Immature natural killer cell (primary cell): Measurements from ENCODE around the gene C1GALT1C1. TPM values are rescaled to one million over a fixed set of nuclear protein-coding genes. Genes with fewer than 3 reads are reported as not detected.
"Not testable (repeated sequence)": the region's sequence is repeated elsewhere in the genome, so short reads cannot be mapped to it uniquely, and the experiment has no call there.

ENCODE experiments used
- DNase-seq, 3 donors: peaks; one replicate each; pipeline ENCODE4 v3.0.0; 2022; ENCODE audit warnings: mixed read lengths in 1 of 3
- H3K27ac Mint-ChIP-seq, 6 donors: one replicate each; pipeline ENCODE4 v1.8.0; 2020; ENCODE audit warnings: mixed read lengths in 6 of 6, mild to moderate bottlenecking in 5 of 6, inconsistent platforms in 4 of 6, moderate library complexity in 3 of 6
- H3K27me3 Mint-ChIP-seq, 3 donors: one replicate each; pipeline ENCODE4 v1.8.0; 2020 to 2021; ENCODE audit warnings: low read depth in 3 of 3, mild to moderate bottlenecking in 3 of 3, mixed read lengths in 3 of 3, moderate library complexity in 3 of 3, inconsistent platforms in 1 of 3
- H3K36me3 Mint-ChIP-seq, 3 donors: one replicate each; pipeline ENCODE4 v1.8.0; 2020; ENCODE audit warnings: mixed read lengths in 3 of 3, inconsistent platforms in 2 of 3, mild to moderate bottlenecking in 2 of 3
- H3K4me1 Mint-ChIP-seq, 2 donors: one replicate each; pipeline ENCODE4 v1.8.0; 2020; ENCODE audit warnings: inconsistent platforms in 2 of 2, mild to moderate bottlenecking in 2 of 2, mixed read lengths in 2 of 2, moderate library complexity in 1 of 2
- H3K4me3 Mint-ChIP-seq, 5 donors: one replicate each; pipeline ENCODE4 v1.8.0; 2020; ENCODE audit warnings: mild to moderate bottlenecking in 5 of 5, mixed read lengths in 5 of 5, inconsistent platforms in 3 of 5, moderate library complexity in 3 of 5
- H3K9me3 Mint-ChIP-seq, 6 donors: one replicate each; pipeline ENCODE4 v1.8.0; 2020; ENCODE audit warnings: mild to moderate bottlenecking in 6 of 6, mixed read lengths in 6 of 6, inconsistent platforms in 4 of 6, moderate library complexity in 3 of 6
- polyA plus RNA-seq, 3 donors: library from polyadenylated mRNA; unstranded; fragments of 300-500 nt; fragmentation: Illumina TruSeq; gene quantifications; one replicate each; pipeline ENCODE4 v1.2.3, GENCODE V29; 2021

C1GALT1C1 gene
- polyA plus RNA-seq: 10 to 100 TPM; 25.9 to 56.6 (median 29.2) TPM

DNA sequence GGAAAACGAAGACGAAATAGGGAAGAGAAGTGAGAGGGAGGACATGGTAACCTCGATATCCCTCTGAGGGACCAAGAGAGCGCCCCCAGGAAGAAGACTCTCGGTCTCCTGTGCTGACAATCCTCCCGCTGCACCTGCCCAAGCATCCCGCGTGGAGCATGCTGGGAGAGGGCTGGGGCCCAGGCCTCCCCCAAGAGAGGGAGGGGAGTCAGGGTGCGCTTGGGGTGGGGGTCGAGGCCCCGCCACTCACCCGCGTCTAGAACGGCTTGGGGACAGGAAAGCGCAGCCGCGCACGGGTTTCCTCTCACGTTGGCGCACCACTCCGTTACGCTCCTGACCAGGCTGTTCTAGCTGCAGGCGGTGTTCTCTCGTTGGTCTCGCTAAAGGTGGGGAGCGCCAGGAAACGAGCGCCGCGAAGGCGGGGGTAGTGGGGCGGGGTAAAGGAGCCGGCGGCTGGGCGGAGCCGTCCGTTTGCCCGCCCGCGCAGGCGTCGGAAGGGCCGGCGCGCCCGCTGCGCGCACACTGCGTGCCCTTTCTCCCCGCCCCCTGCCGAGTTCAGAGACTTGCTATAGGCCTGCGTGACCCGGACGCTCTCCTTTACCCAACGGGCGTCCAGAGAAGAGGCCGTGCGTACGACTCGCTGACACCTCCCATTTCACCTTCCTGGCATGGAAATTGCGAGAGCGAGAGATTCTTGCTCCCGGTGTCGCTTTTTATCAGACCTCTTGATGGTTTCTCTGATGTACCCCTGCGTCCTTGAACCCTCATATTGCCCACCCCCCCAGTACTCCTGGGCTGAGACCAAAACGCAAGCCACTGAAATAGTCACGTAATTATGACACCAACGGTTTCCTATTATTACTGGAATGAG is at the start of gene C1GALT1C1:
C1GALT1C1 (minus strand) TSS at position 388 of the 871 bp plus-strand sequence. CDS start 2,888 bp downstream, outside the sequence.
- Mint-ChIP-seq H3K36me3 (no peaks in the 10 kb centered on the region), H3K4me1 (peaks cover 8 to 10% of the 10 kb centered on the region in 2 donors), H3K4me3 (peak within 1 kb of the TSS; percentile 91 to 97 (median 95)), H3K27me3 (peaks cover 0 to 11% (median 2%) of the 10 kb centered on the region in 3 donors), H3K9me3 (no peaks in the 10 kb centered on the region), H3K27ac (peak within 1 kb of the TSS; percentile 96 to 100 (median 97))
- peak; percentile 89 to 94 (median 93) for DNase-seq

DNA sequence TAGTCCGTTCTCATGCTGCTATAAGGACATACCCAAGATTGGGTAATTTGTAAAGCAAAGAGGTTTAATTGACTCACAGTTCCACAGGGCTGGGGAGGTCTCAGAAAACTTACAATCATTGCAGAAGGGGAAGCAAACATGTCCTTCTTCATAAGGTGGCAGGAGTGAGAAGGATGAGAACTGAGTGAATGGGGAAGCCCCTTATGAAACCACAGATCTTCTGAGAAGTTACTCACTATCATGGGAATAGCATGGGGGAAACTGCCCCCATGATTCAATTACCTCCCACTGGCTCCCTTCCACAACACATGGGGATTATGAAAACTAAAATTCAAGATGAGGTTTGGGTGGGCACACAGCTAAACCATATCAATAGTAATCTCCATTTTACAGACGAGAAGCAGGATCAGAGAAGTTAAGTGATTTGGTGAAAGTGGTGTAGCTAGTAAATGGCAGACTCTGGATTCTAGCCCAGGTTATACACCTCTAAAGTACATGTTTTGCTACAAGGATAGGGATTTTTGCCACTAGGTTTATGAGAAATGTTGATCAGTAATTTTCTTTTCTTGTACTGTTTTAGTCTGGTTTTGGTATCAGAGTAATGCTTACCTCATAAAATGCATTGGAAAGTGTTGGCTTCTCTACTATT is 47.3 kb upstream of the C1GALT1C1 start:
- Mint-ChIP-seq H3K4me1 (peaks cover 2 to 7% of the 10 kb centered on the region in 2 donors), H3K9me3 (no peaks in the 10 kb centered on the region), H3K4me3 (no peak overlapping the region), H3K27me3 (no peaks in the 10 kb centered on the region), H3K27ac (no peak overlapping the region), H3K36me3 (no peaks in the 10 kb centered on the region)
- DNase-seq: no peak

DNA sequence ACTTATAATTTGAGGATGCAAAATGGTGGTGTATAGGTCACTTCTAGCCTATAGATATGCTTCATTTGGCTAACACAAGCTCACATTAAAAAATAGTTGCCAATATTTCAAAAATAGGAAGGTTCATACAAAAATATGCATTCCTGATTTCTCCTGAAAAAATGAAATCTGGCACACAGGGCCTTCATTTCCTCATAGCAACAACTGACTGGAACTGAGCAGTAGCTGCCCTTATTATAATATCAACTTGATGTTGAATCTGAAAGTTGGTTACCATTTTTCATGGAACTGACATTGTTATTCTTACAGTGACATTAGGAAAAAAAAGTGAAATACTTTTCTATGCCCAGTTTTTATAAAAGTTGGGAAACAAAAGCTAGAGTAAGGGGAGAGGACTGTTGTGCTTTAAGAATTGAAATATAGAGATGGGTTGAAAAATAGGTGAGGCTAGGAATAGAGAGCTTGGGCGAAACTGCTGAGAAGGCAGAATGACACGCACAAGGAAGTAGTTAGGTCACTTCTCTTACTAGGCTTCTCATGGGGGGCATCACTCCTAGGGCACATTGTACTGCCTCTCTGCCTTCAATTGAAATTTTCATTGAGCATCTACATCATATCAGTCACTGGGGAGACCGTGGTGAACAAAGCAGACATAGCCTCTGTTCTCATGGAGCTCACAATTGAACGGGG is 43.1 kb upstream of the C1GALT1C1 start:
- Mint-ChIP-seq H3K36me3 (no peaks in the 10 kb centered on the region), H3K27ac (no peak overlapping the region), H3K9me3 (no peaks in the 10 kb centered on the region), H3K4me3 (no peak overlapping the region), H3K27me3 (no peaks in the 10 kb centered on the region), H3K4me1 (no peaks in the 10 kb centered on the region)
- DNase-seq: no peak

DNA sequence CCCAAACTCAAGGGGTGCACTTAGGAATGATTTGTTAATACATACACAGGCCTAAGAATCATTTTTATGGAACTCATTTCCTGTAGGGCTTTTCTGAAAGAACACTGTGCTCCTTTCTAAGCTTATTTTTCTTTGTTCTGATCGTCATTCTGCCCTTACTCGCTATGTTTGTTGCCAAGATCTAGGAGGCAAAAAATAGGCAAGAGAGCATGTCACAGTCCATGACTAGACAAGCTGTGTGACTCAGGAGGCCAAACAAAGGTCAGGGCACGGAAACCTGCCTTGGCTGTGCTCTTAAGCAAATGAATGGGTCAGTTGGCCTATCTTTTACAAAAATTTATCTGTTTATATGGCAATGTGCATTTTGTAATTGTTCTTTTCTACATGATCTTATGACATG is 42.5 kb upstream of the C1GALT1C1 start:
- no peaks in the 10 kb centered on the region for H3K27me3 Mint-ChIP-seq
- H3K4me1 Mint-ChIP-seq: no peaks in the 10 kb centered on the region
- no peaks in the 10 kb centered on the region for H3K36me3 Mint-ChIP-seq
- H3K27ac Mint-ChIP-seq: no peak overlapping the region
- H3K4me3 Mint-ChIP-seq: no peak overlapping the region
- no peak for DNase-seq
- no peaks in the 10 kb centered on the region for H3K9me3 Mint-ChIP-seq

DNA sequence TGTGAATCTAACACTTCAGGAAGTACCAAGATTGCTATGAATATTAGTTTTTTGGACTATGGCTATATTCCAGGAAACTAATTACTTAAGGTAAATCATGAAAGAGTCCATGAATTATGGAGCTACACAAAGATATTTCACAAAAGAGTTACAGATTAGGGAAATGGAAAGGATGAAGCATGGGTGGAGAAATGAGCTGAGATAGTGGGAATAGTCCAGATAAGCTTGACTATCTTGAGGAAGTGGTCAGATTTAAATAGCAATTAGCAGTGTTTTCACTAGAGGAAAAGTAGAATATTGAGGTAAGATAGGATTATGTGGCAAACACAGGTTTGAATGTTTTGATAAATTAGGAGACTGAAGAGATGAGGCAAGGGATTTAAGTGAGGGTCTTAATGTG is 42.1 kb upstream of the C1GALT1C1 start:
- no peak overlapping the region for H3K27ac Mint-ChIP-seq
- H3K4me1 Mint-ChIP-seq: no peaks in the 10 kb centered on the region
- no peak for DNase-seq
- no peaks in the 10 kb centered on the region for H3K27me3 Mint-ChIP-seq
- no peak overlapping the region for H3K4me3 Mint-ChIP-seq
- no peaks in the 10 kb centered on the region for H3K9me3 Mint-ChIP-seq
- no peaks in the 10 kb centered on the region for H3K36me3 Mint-ChIP-seq

DNA sequence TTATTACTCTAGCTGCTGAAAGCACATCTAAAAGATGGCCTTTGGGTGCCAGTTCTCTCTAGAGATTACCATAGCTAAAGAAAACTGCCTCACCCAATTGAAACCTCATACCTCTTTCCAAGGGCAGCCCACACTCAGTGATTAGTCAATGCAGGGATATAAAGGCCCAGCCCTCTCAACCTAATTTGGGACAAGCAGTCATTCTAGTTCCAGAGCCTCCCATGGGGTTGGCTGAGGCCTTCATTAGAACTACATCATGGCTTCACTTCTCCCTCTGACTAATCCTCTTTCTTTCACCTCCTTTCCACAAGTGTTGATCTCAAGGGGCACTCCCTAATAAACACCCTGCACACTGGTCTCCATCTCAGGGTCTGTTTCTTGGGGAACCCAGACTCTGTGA is 38.5 kb upstream of the C1GALT1C1 start:
- H3K27me3 Mint-ChIP-seq: no peaks in the 10 kb centered on the region
- DNase-seq: no peak
- no peaks in the 10 kb centered on the region for H3K4me1 Mint-ChIP-seq
- no peaks in the 10 kb centered on the region for H3K36me3 Mint-ChIP-seq
- no peaks in the 10 kb centered on the region for H3K9me3 Mint-ChIP-seq
- H3K27ac Mint-ChIP-seq: no peak overlapping the region
- H3K4me3 Mint-ChIP-seq: no peak overlapping the region

DNA sequence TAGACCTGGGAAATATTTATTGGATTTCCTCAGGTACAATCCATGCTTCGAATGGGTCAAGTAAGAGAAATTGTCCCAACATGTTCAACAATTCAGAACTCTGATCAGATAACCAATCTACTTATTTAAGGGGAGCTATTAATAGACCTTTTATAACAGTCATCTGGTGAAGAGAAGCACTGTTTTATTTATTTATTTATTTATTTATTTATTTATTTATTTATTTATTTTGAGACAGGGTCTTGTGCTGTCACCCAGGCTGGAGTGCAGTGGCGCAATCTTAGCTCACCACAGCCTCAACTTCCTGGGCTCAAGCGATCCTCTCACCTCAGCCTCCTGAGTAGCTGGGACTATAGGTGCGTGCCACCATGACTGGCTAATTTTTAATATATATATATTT is 34.7 kb upstream of the C1GALT1C1 start:
- not testable (repeated sequence) for H3K36me3 Mint-ChIP-seq, H3K27me3 Mint-ChIP-seq, H3K4me1 Mint-ChIP-seq, H3K27ac Mint-ChIP-seq, H3K4me3 Mint-ChIP-seq, DNase-seq, H3K9me3 Mint-ChIP-seq

DNA sequence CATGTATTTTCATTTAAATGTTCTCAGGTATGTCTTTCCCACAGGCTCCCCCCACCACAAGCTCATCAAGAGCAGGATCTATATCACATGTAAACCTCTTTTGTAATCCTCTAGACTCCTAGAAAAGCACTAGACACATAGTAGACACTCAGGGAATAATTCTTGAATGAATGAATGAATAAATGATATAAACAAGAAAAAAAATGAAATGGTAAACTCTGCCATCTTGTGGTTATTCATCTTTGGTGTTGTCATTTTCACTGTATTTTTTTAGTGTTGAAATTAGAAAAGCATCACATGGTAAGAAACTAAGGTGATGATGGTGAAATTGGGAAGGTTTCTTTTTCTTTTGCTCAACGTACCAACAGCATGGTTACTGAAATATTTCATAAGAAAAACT is 34.2 kb upstream of the C1GALT1C1 start:
- Mint-ChIP-seq H3K4me3 (no peak overlapping the region), H3K9me3 (no peaks in the 10 kb centered on the region), H3K4me1 (no peaks in the 10 kb centered on the region), H3K27ac (no peak overlapping the region), H3K27me3 (no peaks in the 10 kb centered on the region), H3K36me3 (no peaks in the 10 kb centered on the region)
- DNase-seq: peak in 1 of 3 donors; percentile 8

DNA sequence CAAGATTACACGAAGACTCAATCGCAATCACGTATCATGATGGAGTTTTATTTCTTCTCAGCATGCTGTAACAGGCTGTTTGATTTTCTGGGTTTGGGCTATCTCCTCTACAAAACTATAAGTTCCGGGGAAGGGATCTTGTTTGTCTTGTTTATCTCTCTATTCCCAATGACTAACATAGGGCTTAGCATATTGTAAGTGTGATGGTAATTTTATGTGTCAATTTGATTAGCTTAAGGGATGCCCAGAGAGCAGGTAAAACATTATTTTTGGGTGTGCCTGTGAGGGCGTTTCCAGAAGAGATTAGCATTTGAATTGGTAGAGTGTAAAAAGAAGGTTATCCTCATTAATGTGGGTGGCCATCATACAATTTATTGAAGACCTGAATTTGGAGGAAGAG is 32.8 kb upstream of the C1GALT1C1 start:
- DNase-seq: no peak
- Mint-ChIP-seq H3K27ac (no peak overlapping the region), H3K27me3 (no peaks in the 10 kb centered on the region), H3K4me3 (no peak overlapping the region), H3K9me3 (no peaks in the 10 kb centered on the region), H3K36me3 (no peaks in the 10 kb centered on the region), H3K4me1 (no peaks in the 10 kb centered on the region)

DNA sequence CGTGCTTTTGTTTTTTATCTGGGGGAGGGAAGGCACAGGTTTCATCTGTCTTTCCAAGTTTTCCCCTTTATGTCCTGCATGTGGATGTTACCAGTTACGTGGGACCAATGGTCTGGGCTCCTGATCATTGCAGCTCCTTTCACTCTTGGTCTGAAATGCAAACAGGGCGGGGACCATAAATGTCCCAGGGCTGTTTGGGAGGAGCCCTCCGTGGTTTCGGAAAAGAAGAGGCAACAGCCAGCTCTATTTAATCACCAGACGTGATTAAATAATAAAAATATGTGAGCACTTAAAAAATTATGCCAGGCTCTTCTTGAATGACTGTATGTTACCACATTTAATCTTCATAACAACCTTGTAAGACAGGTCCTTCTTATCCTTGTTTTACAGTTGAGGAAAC is 30.8 kb upstream of the C1GALT1C1 start:
- no peak for DNase-seq
- Mint-ChIP-seq H3K4me3 (no peak overlapping the region), H3K27me3 (peaks cover 0 to 3% (median 0%) of the 10 kb centered on the region in 3 donors), H3K9me3 (no peaks in the 10 kb centered on the region), H3K36me3 (no peaks in the 10 kb centered on the region), H3K27ac (no peak overlapping the region), H3K4me1 (no peaks in the 10 kb centered on the region)

DNA sequence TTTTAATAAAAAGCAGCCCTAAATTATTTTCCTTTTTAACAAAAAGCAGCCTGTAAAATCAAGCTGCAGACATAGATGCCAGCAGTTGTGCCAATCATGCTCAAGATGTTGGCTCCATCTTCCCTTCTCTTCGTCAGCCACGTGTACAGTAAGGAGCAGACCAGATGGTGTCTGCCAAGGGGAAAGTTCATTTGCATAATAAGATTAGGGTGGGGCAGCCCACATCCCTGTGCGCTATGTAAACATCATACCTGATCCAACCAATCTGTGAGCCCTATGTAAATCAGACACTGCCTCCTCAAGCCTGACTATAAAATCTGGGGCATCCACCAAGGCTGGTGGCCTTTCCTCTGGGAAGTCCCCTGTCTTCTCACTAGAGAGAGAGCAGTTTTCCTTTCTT is 23.1 kb upstream of the C1GALT1C1 start:
- Mint-ChIP-seq H3K27me3 (peaks cover 0 to 7% (median 3%) of the 10 kb centered on the region in 3 donors), H3K9me3 (no peaks in the 10 kb centered on the region), H3K4me1 (no peaks in the 10 kb centered on the region), H3K36me3 (no peaks in the 10 kb centered on the region), H3K27ac (no peak overlapping the region), H3K4me3 (no peak overlapping the region)
- no peak for DNase-seq

DNA sequence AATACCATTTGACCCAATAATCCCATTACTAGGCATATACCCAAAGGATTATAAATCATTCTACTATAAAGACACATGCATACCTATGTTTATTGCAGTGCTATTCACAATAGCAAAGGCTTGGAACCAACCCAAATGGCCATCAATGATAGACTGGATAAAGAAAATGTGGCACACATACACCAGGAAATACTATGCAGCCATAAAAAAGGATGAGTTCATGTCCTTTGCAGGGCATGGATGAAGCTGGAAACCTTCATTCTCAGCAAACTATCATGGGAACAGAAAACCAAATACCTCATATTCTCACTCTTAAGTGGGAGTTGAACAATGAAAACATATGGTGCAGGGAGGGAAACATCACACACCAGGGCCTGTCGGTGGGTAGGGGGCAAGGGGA is 22.4 kb upstream of the C1GALT1C1 start:
- H3K27me3 Mint-ChIP-seq, H3K27ac Mint-ChIP-seq: not testable (repeated sequence)

DNA sequence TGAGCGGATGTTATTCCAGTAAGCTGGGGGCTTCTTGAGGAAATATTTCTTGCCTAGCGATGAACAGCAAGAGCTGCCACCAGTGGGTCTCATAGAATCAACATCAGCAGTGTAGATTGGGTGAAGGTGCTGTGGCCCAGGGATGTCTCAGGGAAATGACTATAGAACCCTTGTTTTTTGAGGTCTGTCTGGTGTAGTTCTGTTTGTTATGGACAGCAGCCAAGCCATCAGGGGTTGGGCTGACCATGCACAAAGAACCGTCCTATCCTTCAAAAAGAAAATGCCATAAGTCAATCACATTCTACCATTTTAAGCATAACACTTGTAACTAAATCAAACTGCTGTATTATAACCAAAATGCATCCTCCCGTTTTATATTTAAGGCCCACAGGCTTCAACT is 17.3 kb upstream of the C1GALT1C1 start:
- Mint-ChIP-seq H3K9me3 (no peaks in the 10 kb centered on the region), H3K4me3 (no peak overlapping the region), H3K4me1 (no peaks in the 10 kb centered on the region), H3K27me3 (peaks cover 2 to 13% (median 2%) of the 10 kb centered on the region in 3 donors), H3K27ac (no peak overlapping the region), H3K36me3 (no peaks in the 10 kb centered on the region)
- no peak for DNase-seq

More for the DNA sequence above, 22.4 kb upstream of the C1GALT1C1 start:
- not testable (repeated sequence) for H3K4me1 Mint-ChIP-seq, H3K36me3 Mint-ChIP-seq, H3K9me3 Mint-ChIP-seq, H3K4me3 Mint-ChIP-seq, DNase-seq

DNA sequence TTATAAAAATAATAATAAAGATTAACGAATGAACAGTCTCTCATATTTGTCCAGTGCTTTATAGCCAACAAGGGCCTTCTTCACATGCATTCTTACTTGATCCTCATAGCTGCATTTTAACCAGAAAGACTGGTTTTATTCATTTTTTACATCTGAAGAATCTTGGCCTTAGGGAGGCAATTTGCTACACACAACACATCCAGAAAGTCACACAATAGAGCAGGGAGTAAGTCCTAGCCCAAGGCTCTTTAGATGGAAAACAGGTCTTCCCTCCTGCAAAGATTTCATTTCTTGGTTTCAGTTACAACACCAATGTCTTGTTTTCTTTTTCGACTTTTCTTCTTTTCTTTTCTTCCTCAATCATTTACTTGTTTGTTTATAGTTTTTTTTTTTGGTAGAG is 13.0 kb upstream of the C1GALT1C1 start:
- Mint-ChIP-seq H3K4me3 (no peak overlapping the region), H3K36me3 (no peaks in the 10 kb centered on the region), H3K9me3 (no peaks in the 10 kb centered on the region), H3K27me3 (peaks cover 2 to 8% (median 2%) of the 10 kb centered on the region in 3 donors), H3K27ac (no peak overlapping the region), H3K4me1 (no peaks in the 10 kb centered on the region)
- DNase-seq: no peak
